ENCODE data around the gene MYPOP.

- TF ChIP-seq POLR2A (IDR thresholded peaks at IDR 0.05; ENCODE audit: low read length) (no peak), GATA1 (IDR thresholded peaks at IDR 0.05; ENCODE audit: low read depth, low read length) (no peak)
Observed at GRCh38 chr19:45917421-45918091, 15.1 kb upstream of the MYPOP start.

All from erythroblast (primary cell).